Gastrocnemius medialis (tissue), 4 donors: ENCODE data around the gene SYNJ2.

Experiments
- CTCF ChIP-seq, 5 experiments: fragments of 450-650 bp in 3 of 5; fragments of 200-600 bp in 2 of 5; sonication (generic) in 2 of 5; IDR thresholded peaks in 4 of 5; conservative IDR thresholded peaks in 1 of 5; 1 replicate in 4 of 5; 2 replicates in 1 of 5; pipeline ENCODE4 v1.5.1; 2016 to 2019; ENCODE audit warnings: antibody characterized with exemption in 5 of 5, mild to moderate bottlenecking in 3 of 5, moderate library complexity in 3 of 5
- POLR2A ChIP-seq, 2 donors: fragments of 450-650 bp; IDR thresholded peaks; one replicate each; pipeline ENCODE4 v1.6.1; 2017; ENCODE audit warnings: antibody characterized with exemption in 2 of 2, mild to moderate bottlenecking in 2 of 2, moderate library complexity in 2 of 2

GRCh38 chr6:158044525-158044888 lies 62.8 kb downstream of the SYNJ2 start:
- TF ChIP-seq POLR2A (IDR thresholded peaks at IDR 0.05) (no peak), CTCF (IDR thresholded peaks at IDR 0.05 in 4 of 5, conservative IDR thresholded peaks at IDR 0.05 in 1 of 5) (no peak)
